Activated CD4-positive, CD25-positive, alpha-beta regulatory T cell treated with anti-CD3 and anti-CD28 coated beads, Interleukin-2, amount 50 U/mL, for 16 hours (primary cell): ENCODE results near the gene NEGR1.

ENCODE experiments used
- DNase-seq: peaks from one replicate; pipeline ENCODE4 v3.0.0-alpha.2; 2020; ENCODE audit warnings: low read depth, low spot score

Gene NEGR1

DNA sequence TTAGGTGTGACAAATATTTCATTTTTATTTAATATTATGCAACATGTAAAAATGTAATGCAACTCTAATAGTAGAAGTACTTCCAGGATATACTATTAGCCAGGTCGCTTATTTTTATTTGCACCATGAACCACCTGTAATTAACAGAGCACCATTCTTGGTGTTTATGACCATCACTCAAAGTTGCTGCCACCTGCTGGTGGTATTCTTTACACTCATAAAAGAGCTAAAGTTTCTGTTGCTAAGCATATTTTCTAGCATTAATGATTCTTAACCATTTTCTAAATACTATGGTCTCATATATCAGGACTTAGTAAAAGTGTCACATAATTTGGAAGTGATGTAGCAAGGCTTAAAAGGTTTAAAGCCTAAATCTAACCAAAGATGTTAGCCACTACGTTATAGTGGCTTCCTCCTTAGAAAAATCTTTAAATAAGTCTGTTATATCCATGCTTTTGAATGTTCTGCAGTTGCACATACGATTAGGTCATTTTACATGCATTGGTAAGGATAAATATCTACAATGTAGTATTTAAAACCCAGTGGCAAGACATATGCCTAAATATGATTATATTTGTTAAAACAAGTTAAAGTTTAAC, 244.5 kb downstream of the NEGR1 start:
- DNase-seq = no peak

DNA sequence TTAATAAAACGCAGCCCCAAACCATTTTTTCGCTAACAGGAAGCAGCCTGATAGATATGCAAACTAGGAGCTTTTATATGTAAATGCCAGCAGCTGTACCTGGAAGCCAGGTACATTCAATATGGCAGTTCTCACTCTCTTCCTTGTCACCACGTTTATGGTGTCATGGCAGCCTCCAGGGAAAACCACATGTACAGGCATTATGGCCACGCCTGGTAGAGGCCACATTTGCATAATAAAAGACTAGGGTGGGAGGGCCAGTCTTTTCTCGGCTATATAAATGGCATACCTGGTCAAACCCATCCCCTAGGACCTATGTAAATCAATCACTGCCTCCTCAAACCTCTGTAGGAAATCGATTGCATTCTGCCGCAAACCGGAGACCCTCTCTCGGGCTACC, 247.5 kb downstream of the NEGR1 start:
- DNase-seq = no peak

DNA sequence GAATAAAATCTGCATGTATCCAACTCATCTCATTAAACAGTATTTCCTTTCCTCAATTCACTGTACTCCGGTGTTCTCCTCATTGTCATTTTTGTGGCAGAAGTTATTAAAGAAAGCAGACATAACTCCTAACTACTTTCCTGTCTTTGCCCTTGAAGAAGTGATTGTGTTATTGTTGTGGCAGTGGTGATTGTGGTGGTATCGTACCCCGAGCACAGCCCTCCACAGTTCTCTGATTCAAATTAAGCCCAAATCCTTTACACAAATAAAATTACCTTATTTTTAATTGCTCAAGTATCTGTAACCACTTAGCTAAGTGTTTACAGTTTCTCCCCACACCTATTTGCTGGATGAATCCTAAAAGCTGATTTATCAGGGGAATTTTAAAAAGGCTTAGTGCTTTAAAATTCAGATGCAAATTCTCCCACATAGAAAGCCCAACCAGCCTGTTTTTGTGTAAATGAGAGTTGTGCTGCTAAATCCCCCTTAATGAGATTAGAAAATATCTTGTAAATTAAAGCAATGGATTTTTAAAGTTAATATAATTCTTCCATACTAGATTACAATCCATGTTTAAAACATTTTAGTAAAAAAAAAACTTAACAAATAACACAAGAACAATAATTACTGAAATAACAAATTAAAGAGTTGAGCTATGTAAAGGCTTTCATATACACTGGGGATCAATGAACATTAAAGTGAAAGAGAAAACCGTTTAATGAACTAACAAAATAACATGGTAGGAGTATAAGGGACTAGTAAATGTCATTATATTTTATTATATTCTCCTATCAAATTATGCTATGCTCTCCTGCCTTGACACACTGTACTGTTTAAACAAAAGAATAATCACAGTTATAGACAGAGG, 259.0 kb downstream of the NEGR1 start:
- DNase-seq = no peak

DNA sequence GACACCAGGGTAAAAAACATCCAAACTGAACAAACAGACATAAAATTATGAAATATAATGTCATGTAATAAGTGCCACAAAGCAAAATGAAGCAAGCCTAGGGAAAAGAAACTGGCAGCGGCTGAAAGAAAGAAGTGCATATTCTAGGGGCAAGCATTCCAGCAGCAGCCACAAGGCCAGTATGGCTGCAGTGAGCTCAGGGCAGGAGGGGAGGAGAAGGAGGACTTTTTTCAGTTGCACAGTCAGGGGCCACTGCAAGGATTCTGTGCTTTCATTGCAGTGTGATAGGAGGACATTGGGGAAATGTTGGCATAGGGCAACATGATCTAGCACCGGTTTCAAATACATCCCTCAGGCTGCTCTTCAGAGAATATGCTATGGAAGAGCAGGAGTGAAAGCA, 263.8 kb downstream of the NEGR1 start:
- no peak for DNase-seq

DNA sequence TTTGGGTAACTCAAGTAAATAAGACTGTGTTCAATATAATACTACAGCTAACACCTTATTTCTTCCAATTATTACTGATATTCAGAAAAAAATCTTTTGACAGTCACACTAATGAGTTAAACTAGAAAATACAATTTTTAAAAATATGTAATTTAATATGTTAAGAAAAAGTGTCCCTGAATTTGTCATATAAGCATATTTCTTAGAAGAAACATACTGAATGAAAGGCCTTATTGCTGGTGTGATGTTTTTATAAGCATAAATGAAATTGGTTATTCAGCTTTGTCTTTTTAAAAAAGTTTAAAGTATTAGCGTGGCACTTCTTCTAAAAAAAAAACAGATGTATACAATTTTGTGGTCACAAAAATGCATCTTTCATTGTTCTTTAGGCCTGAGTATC, 267.3 kb downstream of the NEGR1 start:
- no peak for DNase-seq

DNA sequence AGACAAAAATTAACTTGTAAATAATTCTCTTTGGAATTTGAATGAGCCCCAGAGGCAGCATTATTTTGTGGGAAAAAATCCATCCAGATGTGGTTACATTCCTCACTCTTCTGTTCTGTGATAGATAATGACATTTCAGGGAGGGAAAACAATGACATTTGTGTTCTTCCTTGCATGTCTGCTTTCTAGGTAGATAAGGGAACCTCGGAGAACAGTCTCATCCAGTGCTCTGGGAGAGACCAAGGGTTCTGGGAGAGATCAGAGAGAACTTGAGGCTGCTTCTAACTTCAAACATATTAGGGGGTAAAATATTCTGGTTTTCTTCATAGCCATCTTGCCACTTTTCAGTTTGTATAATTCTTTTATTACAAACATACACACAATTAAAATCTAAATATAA, 269.2 kb downstream of the NEGR1 start:
- no peak for DNase-seq

DNA sequence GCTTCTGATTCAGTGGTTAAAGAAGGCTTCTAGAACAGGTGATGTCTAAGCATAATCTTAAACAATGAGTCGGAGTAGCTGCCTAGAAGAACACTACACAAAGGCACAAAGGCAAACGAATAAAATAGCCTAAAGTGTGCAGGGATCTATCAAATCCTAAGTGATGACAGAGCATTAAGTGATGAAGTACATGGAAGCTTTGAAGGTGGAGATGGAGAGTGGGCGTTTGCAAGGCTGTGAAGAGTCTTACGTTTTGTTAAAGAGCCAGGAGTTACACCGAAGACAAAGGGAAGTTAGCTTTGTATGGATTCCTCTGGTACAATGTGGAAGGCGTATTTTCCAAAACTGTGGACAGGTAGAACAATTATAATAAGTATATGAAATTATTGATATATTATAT, 270.6 kb downstream of the NEGR1 start:
- DNase-seq = no peak

DNA sequence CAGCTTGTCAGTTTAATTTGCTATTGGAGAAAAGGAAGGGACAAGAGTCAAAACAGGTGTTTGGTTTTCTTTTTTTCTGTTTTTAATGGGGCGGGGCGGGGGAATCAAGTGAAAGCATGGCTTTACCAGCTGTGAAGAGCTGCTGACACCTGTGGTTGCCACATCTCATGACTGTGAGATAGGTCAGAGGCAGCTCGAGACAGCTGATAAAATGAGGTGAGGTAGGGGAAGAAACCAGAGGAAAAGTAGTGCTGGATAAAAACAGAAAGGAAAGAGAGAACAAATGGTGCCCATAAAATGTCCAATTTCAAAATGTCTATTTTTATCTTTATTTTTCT, 272.3 kb downstream of the NEGR1 start:
- no peak for DNase-seq

DNA sequence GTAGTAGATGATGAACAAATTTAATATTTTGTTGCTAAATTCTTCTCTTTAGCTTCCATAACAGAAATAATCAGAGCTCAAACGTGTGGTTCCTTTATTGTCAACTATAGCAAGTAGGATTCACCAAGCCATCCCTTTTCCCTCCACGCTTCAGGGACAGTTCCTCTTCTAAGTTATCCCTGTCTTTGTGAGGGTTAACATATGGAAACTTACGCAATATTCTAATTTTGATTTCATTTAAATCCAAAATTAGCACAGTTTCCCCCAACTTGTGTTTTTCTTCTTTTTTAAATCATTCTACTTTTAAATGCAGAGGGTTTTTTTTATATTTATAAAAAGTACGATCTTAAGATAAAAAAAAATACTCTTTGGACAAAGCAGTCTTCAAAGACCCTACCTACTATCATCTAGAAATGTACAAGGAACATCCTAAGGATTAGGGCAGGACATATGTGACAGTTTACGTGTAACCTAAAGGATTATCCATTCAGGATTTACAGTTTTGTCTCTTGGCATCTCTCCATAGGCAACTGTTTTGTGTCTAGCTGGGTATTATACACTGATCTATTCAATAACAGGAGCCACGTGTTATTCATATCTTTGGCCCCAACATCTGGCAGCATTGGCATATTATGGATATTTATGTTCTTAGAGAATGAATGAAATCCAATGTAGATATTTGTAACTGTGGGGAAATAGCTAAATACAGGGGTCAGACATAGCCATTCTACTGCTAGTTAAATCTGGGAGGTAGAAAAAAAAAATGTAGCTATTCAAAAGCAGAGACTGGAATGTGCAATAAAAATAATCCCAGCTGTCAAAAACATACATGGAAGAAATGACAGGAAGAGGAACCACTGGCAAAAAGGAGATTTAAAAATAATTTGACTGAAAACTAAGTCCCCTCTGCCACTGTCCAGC, 272.9 kb downstream of the NEGR1 start:
- DNase-seq = no peak

DNA sequence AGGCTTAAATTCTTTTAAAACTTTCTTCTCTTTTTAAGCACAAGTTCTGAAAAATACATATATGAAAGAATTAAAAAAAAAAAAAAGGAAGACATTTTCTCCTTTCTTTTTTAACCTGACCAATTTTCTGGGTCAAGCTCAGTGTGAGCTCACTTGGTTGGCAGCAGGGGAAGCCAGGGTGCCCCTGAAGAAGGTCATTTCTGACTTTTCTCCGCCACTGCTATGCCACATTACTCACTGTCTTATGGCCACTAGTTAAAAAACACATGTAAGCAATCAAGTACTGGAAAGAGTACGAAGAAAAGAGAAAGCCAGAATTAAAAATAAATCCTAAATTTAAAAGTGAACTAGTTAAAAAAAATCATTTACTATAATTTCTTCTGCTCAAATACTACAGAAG, 275.0 kb downstream of the NEGR1 start:
- DNase-seq = no peak

DNA sequence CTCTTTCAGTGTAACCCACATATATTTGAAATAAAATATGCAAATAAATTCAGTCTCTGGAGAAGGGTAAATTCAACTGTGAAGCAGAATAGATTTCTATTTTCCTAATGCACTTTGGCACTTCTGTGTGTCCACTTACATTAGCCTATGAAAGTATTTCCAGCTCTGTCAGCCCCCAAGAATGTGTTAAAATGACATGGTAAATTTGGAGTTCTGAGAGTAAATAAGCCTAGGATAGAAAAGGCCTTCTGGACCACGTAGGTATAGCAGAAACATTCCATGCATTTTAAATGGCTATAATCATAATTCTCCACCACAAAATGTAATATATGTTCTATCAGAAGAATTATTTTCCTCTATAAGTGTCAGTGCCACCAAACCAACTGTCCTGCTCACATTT, 276.2 kb downstream of the NEGR1 start:
- DNase-seq = no peak

DNA sequence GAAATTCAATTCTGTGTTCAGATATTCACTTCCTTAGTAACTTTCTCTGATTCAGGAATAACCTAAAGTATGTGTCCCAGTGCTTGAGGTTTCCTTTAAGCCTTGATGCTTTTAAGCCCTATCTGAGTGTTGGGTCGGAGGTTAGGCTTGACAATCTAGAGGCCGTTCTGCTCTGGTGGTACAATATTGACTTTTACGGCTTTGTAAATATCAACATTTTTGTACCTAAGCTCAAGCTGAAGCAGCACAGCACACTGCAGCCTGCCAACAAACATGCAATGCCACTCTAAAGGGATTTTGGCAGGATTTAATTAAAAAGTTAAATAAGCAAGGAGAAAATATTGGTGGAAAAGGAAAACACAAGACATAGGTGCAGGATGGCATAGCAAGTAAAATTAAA, 279.2 kb downstream of the NEGR1 start:
- DNase-seq = no peak

DNA sequence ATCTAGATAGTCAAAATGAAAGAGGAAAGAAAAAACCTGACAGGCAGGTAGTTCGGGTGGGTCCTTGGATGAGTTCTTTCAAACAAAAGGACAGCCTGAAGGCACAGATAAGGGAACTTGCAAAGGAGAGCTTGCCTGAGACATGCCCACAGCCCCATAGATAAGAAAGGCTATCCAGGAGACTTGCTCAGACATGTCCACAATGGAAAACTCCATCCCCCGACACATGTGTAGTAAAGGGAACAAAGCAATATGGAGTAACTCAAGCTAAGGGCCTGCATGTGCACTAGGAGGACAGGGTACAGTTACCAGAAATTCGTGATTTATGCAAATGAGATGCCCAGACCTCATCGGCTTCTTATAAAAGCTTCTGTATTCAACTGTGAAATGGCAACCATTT, 281.5 kb downstream of the NEGR1 start:
- no peak for DNase-seq

DNA sequence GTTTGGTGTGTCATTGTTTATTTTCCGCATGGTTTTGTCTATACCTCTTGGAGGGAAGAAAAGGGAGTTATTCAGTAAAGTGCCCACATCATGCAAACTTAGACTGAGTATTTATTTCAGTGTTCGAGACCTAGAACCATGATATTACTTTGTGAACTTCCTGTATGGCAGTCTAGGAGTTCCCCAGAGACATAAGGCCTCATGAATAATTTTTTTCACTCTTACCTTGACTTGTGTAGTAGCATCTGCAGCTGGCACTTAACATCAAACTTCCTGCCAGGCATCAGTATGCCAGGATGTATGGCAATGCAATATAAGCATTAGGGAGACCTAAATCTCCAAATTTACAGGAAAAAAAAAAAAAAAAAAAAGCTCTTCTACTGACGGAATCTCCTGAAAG, 287.7 kb downstream of the NEGR1 start:
- no peak for DNase-seq

DNA sequence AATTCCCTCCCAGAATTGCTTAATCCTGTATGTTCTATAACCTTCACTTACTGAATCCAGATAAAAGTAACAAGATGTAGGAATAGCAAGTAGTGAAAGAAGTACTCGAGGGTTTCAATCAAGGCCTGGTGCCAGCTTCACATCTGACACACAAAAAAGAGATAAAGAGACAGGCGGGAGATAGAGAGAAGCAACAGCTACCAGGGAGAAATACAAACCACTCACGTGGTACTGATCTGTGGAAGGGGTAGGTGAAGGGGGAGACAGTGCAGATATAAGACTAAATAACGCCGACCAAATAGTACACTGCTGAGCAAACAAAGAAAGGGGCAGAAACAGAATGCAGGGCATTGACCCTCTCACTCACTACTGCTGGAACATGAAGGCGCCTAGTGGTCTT, 295.2 kb downstream of the NEGR1 start:
- DNase-seq = no peak

DNA sequence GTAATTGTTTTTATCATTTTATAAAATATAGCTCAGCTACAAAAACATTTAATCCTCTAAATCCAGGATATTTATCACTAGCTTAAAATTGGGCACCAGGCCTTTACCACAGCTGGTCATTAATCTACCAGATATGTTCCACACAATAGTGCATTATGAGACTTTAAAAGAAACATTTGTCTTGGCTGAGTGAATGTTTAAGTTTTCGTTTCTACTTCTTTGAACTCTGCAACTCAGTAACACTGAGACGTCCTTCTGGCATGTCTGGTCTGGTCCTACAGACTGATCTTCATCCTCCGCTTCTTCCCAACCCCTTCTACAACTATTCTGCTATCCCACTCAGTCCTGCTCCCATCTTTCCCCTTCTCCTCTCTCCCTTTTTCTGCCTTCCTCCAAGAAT, 296.2 kb downstream of the NEGR1 start:
- DNase-seq = no peak

DNA sequence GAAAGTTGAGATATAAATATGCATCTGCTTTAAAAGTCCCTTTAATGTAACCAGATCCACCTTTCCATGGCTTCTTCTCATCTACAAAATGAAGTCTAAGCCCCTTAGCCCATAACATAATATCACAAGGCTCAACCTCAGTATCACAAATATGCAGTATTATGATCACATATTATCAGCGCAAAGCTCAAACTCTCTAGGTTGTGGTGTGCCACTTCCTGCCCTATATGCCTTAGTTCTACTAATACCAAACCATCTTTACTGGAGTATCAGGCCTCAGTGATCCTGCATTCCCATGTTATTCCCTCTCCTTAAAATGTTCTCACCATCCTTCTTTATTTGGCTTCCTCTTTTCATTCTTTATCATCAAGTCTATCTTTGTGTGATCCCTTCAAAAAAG, 301.8 kb downstream of the NEGR1 start:
- no peak for DNase-seq

DNA sequence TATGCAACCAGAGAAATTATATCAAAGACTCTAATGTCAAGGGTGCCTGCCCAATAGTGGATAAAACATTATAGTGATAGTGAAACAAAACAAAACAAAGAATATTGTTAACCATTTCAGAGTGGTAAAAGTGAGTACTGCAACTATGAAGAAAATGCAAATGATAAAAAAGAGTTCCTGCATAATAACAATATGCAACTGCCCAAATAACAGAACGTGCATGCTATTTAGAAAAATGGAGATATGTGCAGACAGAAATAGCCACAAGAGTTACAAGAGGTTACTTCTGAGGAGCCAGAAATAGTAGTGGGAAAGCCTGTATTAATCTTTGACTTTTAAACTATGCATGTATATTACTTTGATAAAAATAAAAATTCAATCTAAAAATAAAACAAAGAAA, 302.5 kb downstream of the NEGR1 start:
- DNase-seq = no peak

DNA sequence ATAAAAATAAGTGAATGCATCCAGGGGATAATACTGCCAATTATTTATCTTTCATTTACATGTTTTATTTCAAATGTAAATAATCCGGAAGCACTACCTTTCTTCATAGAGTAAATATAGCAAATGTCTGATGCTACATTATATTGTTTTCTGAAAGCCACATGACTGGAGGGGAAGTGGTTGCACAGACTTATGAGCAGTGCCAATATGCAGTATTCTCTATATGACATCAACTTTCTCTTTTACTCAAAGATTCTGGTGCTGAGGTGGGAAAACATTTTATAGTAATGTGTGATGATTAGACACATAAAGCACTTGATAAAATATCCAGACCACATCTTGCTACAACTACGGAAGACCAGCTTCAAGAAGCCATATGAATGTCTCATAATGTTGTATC, 314.7 kb downstream of the NEGR1 start:
- DNase-seq = no peak

DNA sequence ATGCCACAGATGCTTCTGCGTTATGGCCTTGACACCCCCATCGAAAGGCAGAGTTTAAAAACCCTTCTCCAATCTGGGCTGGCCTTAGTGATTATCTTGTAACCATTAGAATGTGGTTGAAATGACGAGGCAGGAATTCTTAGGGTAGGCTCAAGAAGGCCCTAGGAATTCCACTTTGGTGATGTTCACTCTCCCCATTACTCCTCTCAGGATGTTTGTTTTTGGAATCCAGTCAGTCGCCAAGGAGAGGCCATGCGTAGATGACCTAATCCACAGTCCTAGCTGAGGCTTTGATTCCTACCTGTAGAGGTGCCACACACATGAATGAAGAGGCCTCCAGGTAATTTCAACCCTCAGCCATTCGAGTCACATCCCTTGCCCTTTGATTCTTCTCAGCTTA, 318.2 kb downstream of the NEGR1 start:
- no peak for DNase-seq

DNA sequence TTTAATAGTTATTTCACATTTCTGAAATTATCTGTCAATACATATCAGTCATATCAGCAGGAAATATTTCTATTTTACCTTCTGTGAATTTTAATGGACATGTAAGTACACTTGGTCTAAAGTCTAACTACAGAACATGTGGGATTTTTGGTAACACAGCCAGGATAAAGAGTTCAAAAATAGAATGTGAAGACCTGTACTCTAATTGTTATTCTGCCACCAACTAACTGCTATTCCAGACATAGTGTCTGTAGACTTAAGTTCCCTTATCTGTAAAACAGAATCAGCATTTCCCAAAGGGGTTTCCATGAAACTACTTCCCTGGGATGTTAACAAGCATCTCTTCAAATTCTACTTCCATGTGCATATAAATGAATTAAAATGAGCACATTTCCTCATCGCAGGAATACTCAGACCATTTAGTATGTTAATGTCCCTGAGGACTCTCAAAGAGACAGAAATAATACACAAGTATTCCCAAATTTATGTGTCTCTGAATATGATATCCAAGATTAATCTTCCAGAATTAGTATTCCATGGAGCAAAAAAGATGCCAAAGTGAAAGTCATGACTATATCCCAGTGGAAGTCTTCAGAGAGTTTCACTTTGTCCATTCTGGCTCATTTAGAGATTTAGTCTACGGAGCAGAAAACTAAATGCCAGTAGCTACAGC, 325.6 kb downstream of the NEGR1 start:
- DNase-seq = no peak

DNA sequence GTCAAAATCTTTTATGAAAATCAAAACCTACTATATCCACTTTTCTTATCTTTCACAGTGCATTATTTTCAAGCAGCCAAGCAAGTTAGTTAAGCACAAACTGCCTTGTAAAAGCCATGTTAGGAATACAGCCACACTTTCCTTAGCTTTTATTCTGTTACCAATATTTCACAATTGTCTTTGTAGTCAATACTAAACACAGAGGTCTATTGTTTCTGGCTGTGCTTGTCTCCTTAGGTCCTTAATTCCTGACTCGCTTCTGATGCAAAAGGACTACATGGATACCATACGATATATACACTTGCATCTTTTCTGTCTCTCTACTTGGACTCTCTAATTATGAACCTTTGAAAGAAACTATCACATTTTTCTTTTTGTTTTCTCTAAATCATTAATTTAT, 331.8 kb downstream of the NEGR1 start:
- no peak for DNase-seq
